Measurements from ENCODE around the gene DCC.

- TF ChIP-seq, protein P1, sequence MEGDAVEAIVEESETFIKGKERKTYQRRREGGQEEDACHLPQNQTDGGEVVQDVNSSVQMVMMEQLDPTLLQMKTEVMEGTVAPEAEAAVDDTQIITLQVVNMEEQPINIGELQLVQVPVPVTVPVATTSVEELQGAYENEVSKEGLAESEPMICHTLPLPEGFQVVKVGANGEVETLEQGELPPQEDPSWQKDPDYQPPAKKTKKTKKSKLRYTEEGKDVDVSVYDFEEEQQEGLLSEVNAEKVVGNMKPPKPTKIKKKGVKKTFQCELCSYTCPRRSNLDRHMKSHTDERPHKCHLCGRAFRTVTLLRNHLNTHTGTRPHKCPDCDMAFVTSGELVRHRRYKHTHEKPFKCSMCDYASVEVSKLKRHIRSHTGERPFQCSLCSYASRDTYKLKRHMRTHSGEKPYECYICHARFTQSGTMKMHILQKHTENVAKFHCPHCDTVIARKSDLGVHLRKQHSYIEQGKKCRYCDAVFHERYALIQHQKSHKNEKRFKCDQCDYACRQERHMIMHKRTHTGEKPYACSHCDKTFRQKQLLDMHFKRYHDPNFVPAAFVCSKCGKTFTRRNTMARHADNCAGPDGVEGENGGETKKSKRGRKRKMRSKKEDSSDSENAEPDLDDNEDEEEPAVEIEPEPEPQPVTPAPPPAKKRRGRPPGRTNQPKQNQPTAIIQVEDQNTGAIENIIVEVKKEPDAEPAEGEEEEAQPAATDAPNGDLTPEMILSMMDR (IDR thresholded peaks at IDR 0.05) = no peak
- no peak for TF ChIP-seq POLR2A (IDR thresholded peaks at IDR 0.05)
Observed at GRCh38 chr18:53411511-53411910, 1071.5 kb downstream of the DCC start.

Measured in body of pancreas (tissue), 4 donors.